Inflammatory macrophage (primary cell): Measurements from ENCODE around the gene PODNL1.
A peak's percentile ranks its signal among the peaks of the same experiment; 100 is the strongest.

Experiments used
- DNase-seq, 2 donors: peaks; one replicate each; pipeline ENCODE4 v3.0.0-alpha.2; 2020 to 2022

PODNL1 gene

GRCh38 chr19:13956365-13956744, 18.1 kb upstream of the PODNL1 start:
- no peak for DNase-seq

GRCh38 chr19:13955662-13956364, 17.6 kb upstream of the PODNL1 start:
- DNase-seq, result no peak

- DNase-seq, result no peak
Measured at GRCh38 chr19:13954185-13954584, 16.0 kb upstream of the PODNL1 start.

GRCh38 chr19:13952931-13953531, 14.8 kb upstream of the PODNL1 start:
- peak; percentile 34 to 45 for DNase-seq

GRCh38 chr19:13952154-13952930, 14.1 kb upstream of the PODNL1 start, which contains the start of gene DCAF15:
DCAF15 (plus strand) TSS chr19:13952509; CDS start chr19:13952513, 4 bp downstream.
- peak; percentile 100 for DNase-seq

GRCh38 chr19:13951799-13952153, 13.6 kb upstream of the PODNL1 start:
- no peak for DNase-seq

- no peak for DNase-seq
Measured at GRCh38 chr19:13951043-13951442, 12.8 kb upstream of the PODNL1 start.

GRCh38 chr19:13946414-13946813, 8.2 kb upstream of the PODNL1 start:
- DNase-seq, result no peak

- no peak for DNase-seq
Measured at GRCh38 chr19:13942023-13942684, 3.9 kb upstream of the PODNL1 start.

GRCh38 chr19:13937479-13938300, 527 bp downstream of the PODNL1 start:
- no peak for DNase-seq

GRCh38 chr19:13935765-13936510, 2.3 kb downstream of the PODNL1 start:
- DNase-seq, result no peak

GRCh38 chr19:13934785-13935109, 3.5 kb downstream of the PODNL1 start:
- DNase-seq, result no peak

- no peak for DNase-seq
Measured at GRCh38 chr19:13932911-13933393, 5.3 kb downstream of the PODNL1 start.

- DNase-seq, result no peak
Measured at GRCh38 chr19:13932149-13932637, 6.0 kb downstream of the PODNL1 start.

GRCh38 chr19:13931391-13932148, 6.6 kb downstream of the PODNL1 start:
- no peak for DNase-seq

- no peak for DNase-seq
Measured at GRCh38 chr19:13930402-13930801, 7.8 kb downstream of the PODNL1 start.

- no peak for DNase-seq
Measured at GRCh38 chr19:13929956-13930355, 8.3 kb downstream of the PODNL1 start.

- DNase-seq, result no peak
Measured at GRCh38 chr19:13929340-13929739, 8.9 kb downstream of the PODNL1 start.

GRCh38 chr19:13926715-13927114, 11.5 kb downstream of the PODNL1 start:
- peak in 1 of 2 donors; percentile 21 for DNase-seq

- DNase-seq, result no peak
Measured at GRCh38 chr19:13926010-13926409, 12.2 kb downstream of the PODNL1 start.
